HCT116 (cell line): ENCODE results near the gene SH3GL1. TPM values are rescaled to one million over a fixed set of nuclear protein-coding genes. Genes with fewer than 3 reads are reported as not detected.

ENCODE experiments used
- ATAC-seq: fragments of 200-7000 bp; cut with Tn5 transposase; 2 replicates; pipeline ENCODE4 v1.9.1; 2020; ENCODE audit warnings: mild to moderate bottlenecking, moderate library complexity
- BruUV-seq: library from RNA; stranded (reverse); fragments of 400-500 nt; replicated peaks from 2 replicates; lab custom pipeline; 2021; lab: Mats Ljungman, UMichigan
- CTCF ChIA-PET: fragments of 300-600 bp; sonication (Branson Sonifier 250); formaldehyde crosslinking; loops from one replicate; lab custom pipeline; 2021; ENCODE audit warnings: antibody characterized with exemption; lab: Charles Lee
- POLR2A ChIA-PET: fragments of 300-600, 350-600 bp; sonication (Branson Sonifier 250); formaldehyde crosslinking; loops from one replicate; lab custom pipeline; 2021; ENCODE audit warnings: antibody characterized with exemption; lab: Charles Lee
- RAD21 ChIA-PET, 2 experiments: fragments of 300-600 bp; sonication (Branson Sonifier 250); formaldehyde crosslinking; loops; one replicate each; lab custom pipeline; 2023; ENCODE audit warnings: low total read pairs in 2 of 2; ENCODE audit not compliant: uncharacterized antibody in 2 of 2, unreplicated experiment in 2 of 2, low non-redundant PET in 1 of 2; lab: Charles Lee
- DNase-seq: peaks from one replicate; pipeline ENCODE4 v3.0.0-alpha.2; 2010; ENCODE audit warnings: low read depth, low spot score
- H2AFZ ChIP-seq: fragments of 200-600 bp; shearing (Covaris generic), sonication (generic); 2 replicates; pipeline ENCODE4 v1.6.1; 2017; ENCODE audit warnings: low read depth, mixed run types, mixed read lengths, antibody characterized with exemption, low read length; ENCODE audit not compliant: poor library complexity, severe bottlenecking
- H3K27ac ChIP-seq: 2 replicates; pipeline ENCODE4 v1.5.1; 2012; ENCODE audit warnings: low read depth, low read length
- H3K27me3 ChIP-seq: fragments of 200-600 bp; sonication (generic); 2 replicates; pipeline ENCODE4 v1.6.1; 2016; ENCODE audit warnings: mixed run types, low read length, mixed read lengths; ENCODE audit not compliant: insufficient read depth
- H3K36me3 ChIP-seq, 2 experiments: fragments of 200-500 bp in 1 of 2; fragments of 200-600 bp in 1 of 2; sonication (Bioruptor generic) in 1 of 2; sonication (generic) in 1 of 2; 2 replicates each; pipeline versions ENCODE4 v1.5.1 to v1.6.1; 2014 to 2016; ENCODE audit warnings: low read length in 2 of 2, inconsistent platforms in 1 of 2, mixed read lengths in 1 of 2, mixed run types in 1 of 2; ENCODE audit not compliant: insufficient read depth in 2 of 2, control insufficient read depth in 1 of 2
- H3K4me1 ChIP-seq, 2 experiments: fragments of 200-600 bp in 1 of 2; sonication (generic) in 1 of 2; 2 replicates each; pipeline versions ENCODE4 v1.5.1 to v1.6.1; 2012 to 2017; ENCODE audit warnings: low read length in 2 of 2, inconsistent platforms in 1 of 2, mild to moderate bottlenecking in 1 of 2, mixed read lengths in 1 of 2, mixed run types in 1 of 2, moderate library complexity in 1 of 2; ENCODE audit not compliant: insufficient read depth in 2 of 2, control insufficient read depth in 1 of 2
- H3K4me2 ChIP-seq: fragments of 200-600 bp; sonication (generic); 2 replicates; pipeline ENCODE4 v1.6.1; 2017; ENCODE audit warnings: mixed run types, low read length, mixed read lengths
- H3K4me3 ChIP-seq, 2 experiments: fragments of 200-600 bp in 1 of 2; sonication (generic) in 1 of 2; replicated peaks in 1 of 2; 2 replicates each; pipeline ENCODE4 v1.5.1; 2011 to 2016; ENCODE audit warnings: low read length in 2 of 2, control low read depth in 1 of 2, low read depth in 1 of 2, mild to moderate bottlenecking in 1 of 2, mixed read lengths in 1 of 2, mixed run types in 1 of 2
- H3K79me2 ChIP-seq: fragments of 200-600 bp; sonication (generic); 2 replicates; pipeline ENCODE4 v1.6.1; 2017; ENCODE audit warnings: mild to moderate bottlenecking, mixed run types, low read length, moderate library complexity, mixed read lengths; ENCODE audit not compliant: insufficient read depth
- H3K9ac ChIP-seq: fragments of 200-600 bp; sonication (generic); 2 replicates; pipeline ENCODE4 v1.6.1; 2016; ENCODE audit warnings: low read length, mixed read lengths
- H3K9me2 ChIP-seq: fragments of 200-600 bp; sonication (generic), shearing (Covaris generic); 2 replicates; pipeline ENCODE4 v1.6.1; 2017; ENCODE audit warnings: mixed run types, mild to moderate bottlenecking, moderate library complexity; ENCODE audit not compliant: insufficient read depth
- H3K9me3 ChIP-seq, 2 experiments: fragments of 200-500 bp in 1 of 2; fragments of 200-600 bp in 1 of 2; sonication (Bioruptor generic) in 1 of 2; sonication (generic) in 1 of 2; 2 replicates each; pipeline ENCODE4 v1.6.1; 2014 to 2017; ENCODE audit warnings: low read length in 2 of 2, mixed read lengths in 2 of 2, inconsistent platforms in 1 of 2, low read depth in 1 of 2, mild to moderate bottlenecking in 1 of 2, mixed run types in 1 of 2, moderate library complexity in 1 of 2; ENCODE audit not compliant: control insufficient read depth in 1 of 2, insufficient read depth in 1 of 2
- H4K20me1 ChIP-seq: fragments of 200-600 bp; sonication (generic), shearing (Covaris generic); 2 replicates; pipeline ENCODE4 v1.6.1; 2017; ENCODE audit warnings: mixed run types, mild to moderate bottlenecking, moderate library complexity; ENCODE audit not compliant: insufficient read depth
- CBX3 ChIP-seq: IDR thresholded peaks from 2 replicates; pipeline ENCODE4 v1.6.1; 2012; ENCODE audit warnings: low read depth
- EZH2 ChIP-seq: fragments of 200-600 bp; sonication (generic); IDR thresholded peaks from 2 replicates; pipeline ENCODE4 v1.6.1; 2017; ENCODE audit warnings: antibody characterized with exemption, mixed run types
- intact Hi-C: fragments of 100-400 bp; cut with micrococcal nuclease; formaldehyde crosslinking; loops from 2 replicates; pipeline ENCODE4 v1.10.0; 2022
- total RNA-seq: library from RNA; stranded (reverse); gene quantifications from one replicate; pipeline ENCODE4 v1.2.1, GENCODE V29; 2021; ENCODE audit not compliant: unreplicated experiment

Gene SH3GL1
- total RNA-seq, 1 experiment from 2014 or later, result 86.0 TPM

GRCh38 chr19:4390567-4391305 lies 9.6 kb downstream of the SH3GL1 start:
- TF ChIP-seq CBX3, result no peak
- BruUV-seq, result no TSS peak
- POLR2A ChIA-PET, result no interaction called here
- ATAC-seq, result no peak
- Histone ChIP-seq H3K36me3 (peaks cover 4 to 13% of the 10 kb centered on the region in 2 experiments; a peak in 2 of 4 replicates), H3K27me3 (no peaks in the 10 kb centered on the region), H3K4me3 (no peak overlapping the region), H3K27ac (no peak overlapping the region), H3K9me3 (no peaks in the 10 kb centered on the region), H3K4me1 (no peaks in the 10 kb centered on the region), H3K9me2 (no peaks in the 10 kb centered on the region), H3K79me2 (peaks cover 96% of the 10 kb centered on the region), H2AFZ (no peak overlapping the region), H3K4me2 (no peak overlapping the region), H3K9ac (no peak overlapping the region), H4K20me1 (peaks cover 3% of the 10 kb centered on the region; the same call in 1 of the 2 replicates)
- RAD21 ChIA-PET, result no interaction called here
- CTCF ChIA-PET, result no interaction called here
- no peak for DNase-seq
- intact Hi-C loops, result no loop called here

GRCh38 chr19:4390017-4390566 lies 10.3 kb downstream of the SH3GL1 start:
- no peak overlapping the region for H3K9ac ChIP-seq
- ChIA-PET RAD21 (no interaction called here), CTCF (no interaction called here)

More at GRCh38 chr19:4390017-4390566, 10.3 kb downstream of the SH3GL1 start:
- intact Hi-C loops, result no loop called here
- H3K4me3 ChIP-seq, result no peak overlapping the region
- no peak overlapping the region for H2AFZ ChIP-seq
- no peaks in the 10 kb centered on the region for H3K27me3 ChIP-seq
- POLR2A ChIA-PET, result no interaction called here
- peaks cover 4% of the 10 kb centered on the region; the same call in 1 of the 2 replicates for H4K20me1 ChIP-seq
- no peak for TF ChIP-seq EZH2
- TF ChIP-seq, all 23 proteins: peak for 0
- ATAC-seq (no peak), DNase-seq (no peak)
- Histone ChIP-seq H3K9me2 (no peaks in the 10 kb centered on the region), H3K36me3 (peaks cover 4 to 10% of the 10 kb centered on the region in 2 experiments; a peak in 3 of 4 replicates), H3K4me2 (no peak overlapping the region), H3K79me2 (peaks cover 96% of the 10 kb centered on the region), H3K27ac (no peak overlapping the region), H3K4me1 (no peaks in the 10 kb centered on the region), H3K9me3 (no peaks in the 10 kb centered on the region)
- no TSS peak for BruUV-seq
